Fibroblast of lung (primary cell): Measurements from ENCODE around the gene PRDM16. TPM values are rescaled to one million over a fixed set of nuclear protein-coding genes. Genes with fewer than 3 reads are reported as not detected.

ENCODE experiments used
- DNase-seq, 2 donors: peaks; one replicate each; pipeline versions ENCODE4 v3.0.0 to v3.0.0-alpha.2; 2010; ENCODE audit warnings: low read depth in 2 of 2
- H2AFZ ChIP-seq: 2 replicates; pipeline ENCODE4 v1.5.1; 2012; ENCODE audit warnings: low read length, control low read depth, inconsistent platforms
- H3K27ac ChIP-seq: 2 replicates; pipeline ENCODE4 v1.5.1; 2011; ENCODE audit warnings: low read length, control low read depth; ENCODE audit not compliant: insufficient read depth
- H3K27me3 ChIP-seq: 2 replicates; pipeline ENCODE4 v1.5.1; 2011; ENCODE audit warnings: mild to moderate bottlenecking, low read length; ENCODE audit not compliant: control insufficient read depth, insufficient read depth
- H3K36me3 ChIP-seq: 2 replicates; pipeline ENCODE4 v1.5.1; 2011; ENCODE audit warnings: low read length; ENCODE audit not compliant: control insufficient read depth, insufficient read depth
- H3K4me1 ChIP-seq: 2 replicates; pipeline ENCODE4 v1.5.1; 2011; ENCODE audit warnings: low read length; ENCODE audit not compliant: control insufficient read depth, insufficient read depth; ENCODE audit errors: extremely low read depth
- H3K4me2 ChIP-seq: 2 replicates; pipeline ENCODE4 v1.5.1; 2011; ENCODE audit warnings: low read length, control low read depth; ENCODE audit not compliant: insufficient read depth; ENCODE audit errors: extremely low read depth
- H3K4me3 ChIP-seq, 4 experiments: fragments of 200-600 bp in 1 of 4; sonication (generic) in 1 of 4; replicated peaks in 1 of 4; 2 replicates each; pipeline ENCODE4 v1.5.1; 2011 to 2016; ENCODE audit warnings: low read length in 4 of 4, low read depth in 3 of 4, mild to moderate bottlenecking in 3 of 4, control low read depth in 2 of 4, inconsistent platforms in 1 of 4, mixed read lengths in 1 of 4; ENCODE audit not compliant: insufficient read depth in 1 of 4; ENCODE audit errors: control extremely low read depth in 1 of 4
- H3K79me2 ChIP-seq: 2 replicates; pipeline ENCODE4 v1.5.1; 2012; ENCODE audit warnings: mild to moderate bottlenecking, low read length, inconsistent platforms; ENCODE audit not compliant: control insufficient read depth, insufficient read depth
- H3K9ac ChIP-seq: 2 replicates; pipeline ENCODE4 v1.5.1; 2011; ENCODE audit warnings: mild to moderate bottlenecking, low read length, control low read depth; ENCODE audit not compliant: insufficient read depth
- H3K9me3 ChIP-seq: 2 replicates; pipeline ENCODE4 v1.5.1; 2012; ENCODE audit warnings: low read depth, low read length; ENCODE audit not compliant: control insufficient read depth, insufficient read depth
- H4K20me1 ChIP-seq: 2 replicates; pipeline ENCODE4 v1.5.1; 2011; ENCODE audit warnings: low read length; ENCODE audit not compliant: control insufficient read depth, insufficient read depth; ENCODE audit errors: extremely low read depth
- CTCF ChIP-seq, 2 donors: IDR thresholded peaks in 1 of 2; conservative IDR thresholded peaks in 1 of 2; 1 replicate in 1 of 2; 2 replicates in 1 of 2; pipeline ENCODE4 v1.5.1; 2011 to 2012; ENCODE audit warnings: low read length in 2 of 2, control low read depth in 1 of 2, inconsistent platforms in 1 of 2, low read depth in 1 of 2, mild to moderate bottlenecking in 1 of 2
- EZH2 ChIP-seq: IDR thresholded peaks from 2 replicates; pipeline ENCODE4 v1.5.1; 2012; ENCODE audit warnings: low read length, control low read depth, mild to moderate bottlenecking; ENCODE audit errors: missing control alignments
- polyA plus RNA-seq, 2 donors: library from polyadenylated mRNA; depleted of rRNA in 1 of 2; stranded (reverse) in 1 of 2; unstranded in 1 of 2; fragments of >200 nt; gene quantifications; 2 replicates each; pipeline ENCODE4 v1.2.1, GENCODE V29; 2011 to 2012; ENCODE audit warnings: missing spikeins in 1 of 2
- total RNA-seq: library from RNA; depleted of rRNA; stranded (reverse); fragments of >200 nt; gene quantifications from 2 replicates; pipeline ENCODE4 v1.2.1, GENCODE V29; 2014

The PRDM16 gene
- total and polyA plus RNA-seq, 2 donors (not counting 1 experiment from before 2014, with no cell fraction given), result 0.30 to 1.8 TPM

GRCh38 chr1:3054474-3054873 is 14.5 kb upstream of the PRDM16 start:
- Histone ChIP-seq H3K27me3 (no peaks in the 10 kb centered on the region), H2AFZ (no peak overlapping the region), H3K4me2 (no peak overlapping the region), H3K79me2 (no peaks in the 10 kb centered on the region), H3K4me3 (no peak overlapping the region), H3K36me3 (no peaks in the 10 kb centered on the region), H4K20me1 (no peaks in the 10 kb centered on the region), H3K9me3 (no peaks in the 10 kb centered on the region), H3K27ac (no peak overlapping the region), H3K4me1 (no peaks in the 10 kb centered on the region), H3K9ac (no peak overlapping the region)
- DNase-seq, result no peak
- TF ChIP-seq CTCF (conservative IDR thresholded peaks at IDR 0.05 in 1 of 2, IDR thresholded peaks at IDR 0.05 in 1 of 2; ENCODE audit: low read depth in 1 of 2, low read length in 2 of 2) (no peak), EZH2 (no peak)

- H3K9ac ChIP-seq, result no peak overlapping the region
These were observed 14.0 kb upstream of the PRDM16 start for GRCh38 chr1:3055051-3055450.

GRCh38 chr1:3056641-3057040 is 12.4 kb upstream of the PRDM16 start:
- Histone ChIP-seq H3K4me2 (no peak overlapping the region), H3K36me3 (no peaks in the 10 kb centered on the region), H3K27me3 (no peaks in the 10 kb centered on the region), H3K9ac (no peak overlapping the region), H3K4me1 (no peaks in the 10 kb centered on the region), H2AFZ (no peak overlapping the region), H3K9me3 (no peaks in the 10 kb centered on the region), H3K4me3 (no peak overlapping the region), H4K20me1 (no peaks in the 10 kb centered on the region), H3K79me2 (no peaks in the 10 kb centered on the region), H3K27ac (no peak overlapping the region)
- DNase-seq, result no peak
- TF ChIP-seq EZH2 (no peak), CTCF (conservative IDR thresholded peaks at IDR 0.05 in 1 of 2, IDR thresholded peaks at IDR 0.05 in 1 of 2; ENCODE audit: low read depth in 1 of 2, low read length in 2 of 2) (no peak)

More at GRCh38 chr1:3055051-3055450, 14.0 kb upstream of the PRDM16 start:
- no peaks in the 10 kb centered on the region for H4K20me1 ChIP-seq
- H3K4me3 ChIP-seq, result no peak overlapping the region
- H3K27ac ChIP-seq, result no peak overlapping the region
- H3K9me3 ChIP-seq, result no peaks in the 10 kb centered on the region
- no peak overlapping the region for H2AFZ ChIP-seq
- no peak for DNase-seq
- no peaks in the 10 kb centered on the region for H3K36me3 ChIP-seq
- no peak for TF ChIP-seq EZH2
- no peak for TF ChIP-seq CTCF (conservative IDR thresholded peaks at IDR 0.05 in 1 of 2, IDR thresholded peaks at IDR 0.05 in 1 of 2; ENCODE audit: low read depth in 1 of 2, low read length in 2 of 2)
- no peaks in the 10 kb centered on the region for H3K4me1 ChIP-seq
- H3K4me2 ChIP-seq, result no peak overlapping the region
- no peaks in the 10 kb centered on the region for H3K27me3 ChIP-seq
- no peaks in the 10 kb centered on the region for H3K79me2 ChIP-seq
